Body of pancreas (tissue), 4 donors: ENCODE results near the gene ELK4. TPM values are rescaled to one million over a fixed set of nuclear protein-coding genes. Genes with fewer than 3 reads are reported as not detected.

ENCODE experiments used
- ATAC-seq: fragments of 150-250 bp; one replicate; pipeline ENCODE4 v1.9.1; 2016
- DNase-seq, 4 donors: peaks; one replicate each; pipeline ENCODE4 v3.0.0-alpha.2; 2019
- H3K27ac ChIP-seq, 4 donors: fragments of 200-600 bp; sonication (generic); 1 replicate in 3 of 4; 2 replicates in 1 of 4; pipeline versions ENCODE4 v1.5.1 to v1.6.1; 2016 to 2019; ENCODE audit warnings: mild to moderate bottlenecking in 1 of 4, mixed read lengths in 1 of 4, moderate library complexity in 1 of 4
- H3K27me3 ChIP-seq, 2 donors: fragments of 200-600 bp; sonication (generic); one replicate each; pipeline ENCODE4 v1.6.0; 2016; ENCODE audit warnings: mild to moderate bottlenecking in 1 of 2
- H3K36me3 ChIP-seq, 2 donors: fragments of 200-600 bp; sonication (generic); replicated peaks in 1 of 2; 2 replicates each; pipeline ENCODE4 v1.5.1; 2016; ENCODE audit warnings: low read depth in 2 of 2; ENCODE audit not compliant: insufficient read depth in 1 of 2
- H3K4me1 ChIP-seq: fragments of 200-600 bp; sonication (generic); one replicate; pipeline ENCODE4 v1.6.0; 2016
- H3K4me3 ChIP-seq, 2 donors: fragments of 200-600 bp; sonication (generic); 1 replicate in 1 of 2; 2 replicates in 1 of 2; pipeline ENCODE4 v1.5.1; 2016 to 2019
- H3K9me3 ChIP-seq, 3 donors: fragments of 200-600 bp; sonication (generic); 1 replicate in 2 of 3; 2 replicates in 1 of 3; pipeline ENCODE4 v1.5.1; 2016
- POLR2A ChIP-seq, 3 donors: fragments of 450-650 bp; IDR thresholded peaks; one replicate each; pipeline ENCODE4 v1.6.1; 2016; ENCODE audit warnings: antibody characterized with exemption in 3 of 3, mild to moderate bottlenecking in 2 of 3
- WGBS, 2 donors: methylation state at CpG; one replicate each; pipeline ENCODE4 v1.1.5; 2017; 5-methylcytosine and 5-hydroxymethylcytosine counted together
- intact Hi-C: fragments of 100-400 bp; cut with DNase I; formaldehyde crosslinking; loops from one replicate; pipeline ENCODE4 v1.15.1; 2023
- total RNA-seq, 2 donors: library from RNA; depleted of rRNA; stranded (reverse); fragments of >200 nt; gene quantifications; one replicate each; pipeline ENCODE4 v1.1.0, GENCODE V29; 2016
- TF ChIP-seq, protein P1 (sequence below), 7 experiments: fragments of 450-650 bp in 4 of 7; fragments of 200-600 bp in 3 of 7; sonication (generic) in 3 of 7; IDR thresholded peaks; one replicate each; pipeline ENCODE4 v1.5.1; 2016 to 2019; ENCODE audit warnings: antibody characterized with exemption in 7 of 7

Gene ELK4
- total RNA-seq, 2 donors from 2014 or later, result 16.6 to 17.8 TPM

DNA sequence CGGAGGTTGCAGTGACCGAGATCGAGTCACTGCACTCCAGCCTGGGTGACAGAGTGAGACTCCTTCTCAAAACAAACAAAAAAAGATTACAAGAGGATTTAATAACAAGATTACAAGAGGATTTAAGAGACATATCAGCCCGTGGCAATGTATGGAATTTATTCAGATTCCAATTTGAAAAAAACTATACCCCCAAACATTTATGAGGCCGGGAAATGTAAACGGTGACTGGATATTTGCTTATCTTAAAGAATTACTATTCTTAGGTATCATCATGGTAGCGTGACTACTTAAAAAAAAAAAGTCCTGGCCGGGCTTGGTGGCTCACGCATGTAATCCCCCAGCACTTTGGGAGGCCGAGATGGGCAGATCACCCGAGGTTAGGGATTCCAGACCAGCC, 21.2 kb upstream of the ELK4 start:
- DNase-seq (no peak), ATAC-seq (no peak)
- Histone ChIP-seq H3K36me3 (no peaks in the 10 kb centered on the region), H3K27me3 (no peaks in the 10 kb centered on the region), H3K4me1 (no peaks in the 10 kb centered on the region), H3K9me3 (no peaks in the 10 kb centered on the region), H3K4me3 (no peak overlapping the region), H3K27ac (no peak overlapping the region)
- intact Hi-C loops, result loop anchor here (5.0 kb wide), 1 partner anchor 121 kb away; no protein-coding TSS in a partner anchor
- 71 to 73% methylated on average over 11 of the region's 11 CpGs for WGBS, 2 donors
- TF ChIP-seq POLR2A (IDR thresholded peaks at IDR 0.05), result no peak
- TF ChIP-seq, protein P1, sequence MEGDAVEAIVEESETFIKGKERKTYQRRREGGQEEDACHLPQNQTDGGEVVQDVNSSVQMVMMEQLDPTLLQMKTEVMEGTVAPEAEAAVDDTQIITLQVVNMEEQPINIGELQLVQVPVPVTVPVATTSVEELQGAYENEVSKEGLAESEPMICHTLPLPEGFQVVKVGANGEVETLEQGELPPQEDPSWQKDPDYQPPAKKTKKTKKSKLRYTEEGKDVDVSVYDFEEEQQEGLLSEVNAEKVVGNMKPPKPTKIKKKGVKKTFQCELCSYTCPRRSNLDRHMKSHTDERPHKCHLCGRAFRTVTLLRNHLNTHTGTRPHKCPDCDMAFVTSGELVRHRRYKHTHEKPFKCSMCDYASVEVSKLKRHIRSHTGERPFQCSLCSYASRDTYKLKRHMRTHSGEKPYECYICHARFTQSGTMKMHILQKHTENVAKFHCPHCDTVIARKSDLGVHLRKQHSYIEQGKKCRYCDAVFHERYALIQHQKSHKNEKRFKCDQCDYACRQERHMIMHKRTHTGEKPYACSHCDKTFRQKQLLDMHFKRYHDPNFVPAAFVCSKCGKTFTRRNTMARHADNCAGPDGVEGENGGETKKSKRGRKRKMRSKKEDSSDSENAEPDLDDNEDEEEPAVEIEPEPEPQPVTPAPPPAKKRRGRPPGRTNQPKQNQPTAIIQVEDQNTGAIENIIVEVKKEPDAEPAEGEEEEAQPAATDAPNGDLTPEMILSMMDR (IDR thresholded peaks at IDR 0.05), result no peak

DNA sequence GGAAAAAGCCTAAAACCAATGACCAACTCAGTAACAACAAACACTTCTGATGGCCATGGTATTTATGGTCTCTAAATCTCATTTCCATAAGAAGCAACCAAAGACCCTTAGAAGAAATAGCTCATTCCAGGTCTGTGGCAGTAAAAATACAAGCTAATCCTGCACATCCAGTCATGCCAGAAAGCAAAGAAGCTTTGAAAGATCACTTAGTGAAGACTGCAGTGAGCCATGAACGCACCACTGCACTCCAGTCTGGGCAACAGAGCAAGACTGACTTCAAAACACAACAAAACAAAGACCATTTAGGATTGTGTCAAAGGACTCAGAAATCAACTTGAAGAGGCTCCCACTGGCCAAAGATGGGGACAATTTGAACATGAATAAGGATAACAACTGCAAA, 18.4 kb upstream of the ELK4 start:
- DNase-seq (no peak), ATAC-seq (no peak)
- intact Hi-C loops, result loop anchor here (5.0 kb wide), 1 partner anchor 118 kb away; no protein-coding TSS in a partner anchor
- Histone ChIP-seq H3K27ac (no peak overlapping the region), H3K4me1 (no peaks in the 10 kb centered on the region), H3K9me3 (no peaks in the 10 kb centered on the region), H3K27me3 (no peaks in the 10 kb centered on the region), H3K36me3 (no peaks in the 10 kb centered on the region), H3K4me3 (no peak overlapping the region)
- no peak for TF ChIP-seq POLR2A (IDR thresholded peaks at IDR 0.05)
- TF ChIP-seq, protein P1 (IDR thresholded peaks at IDR 0.05), result no peak
- 88 to 92% methylated on average over 1 of the region's 1 CpG for WGBS, 2 donors

DNA sequence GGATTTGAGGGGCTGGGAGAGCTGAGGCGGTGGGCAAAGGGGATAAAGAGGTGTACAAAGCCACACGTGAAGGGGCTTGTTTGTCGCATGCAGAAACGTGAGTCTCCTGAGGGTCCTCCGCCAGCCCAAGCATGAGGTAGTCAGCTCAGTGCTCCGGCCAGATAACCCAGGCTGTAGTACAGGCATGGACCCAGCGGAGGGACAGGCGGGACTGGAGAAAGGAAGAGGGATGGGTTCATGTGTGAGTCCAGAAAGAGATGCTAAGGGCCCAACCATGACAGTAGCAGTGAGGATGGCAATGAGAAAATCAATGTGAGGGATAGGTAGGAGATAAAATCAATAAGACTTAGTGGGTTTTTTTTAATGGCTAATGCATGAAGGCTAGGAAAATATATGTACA, 13.7 kb upstream of the ELK4 start:
- H3K27ac ChIP-seq, result no peak overlapping the region
- no peaks in the 10 kb centered on the region for H3K4me1 ChIP-seq
- no peaks in the 10 kb centered on the region for H3K36me3 ChIP-seq
- no peak overlapping the region for H3K4me3 ChIP-seq
- no peak for DNase-seq
- no peaks in the 10 kb centered on the region for H3K27me3 ChIP-seq
- TF ChIP-seq POLR2A (IDR thresholded peaks at IDR 0.05), result no peak
- TF ChIP-seq, protein P1 (IDR thresholded peaks at IDR 0.05), result no peak
- no peaks in the 10 kb centered on the region for H3K9me3 ChIP-seq
- ATAC-seq, result no peak
- intact Hi-C loops, result no loop called here
- 82 to 89% methylated on average over 8 of the region's 8 CpGs for WGBS, 2 donors

DNA sequence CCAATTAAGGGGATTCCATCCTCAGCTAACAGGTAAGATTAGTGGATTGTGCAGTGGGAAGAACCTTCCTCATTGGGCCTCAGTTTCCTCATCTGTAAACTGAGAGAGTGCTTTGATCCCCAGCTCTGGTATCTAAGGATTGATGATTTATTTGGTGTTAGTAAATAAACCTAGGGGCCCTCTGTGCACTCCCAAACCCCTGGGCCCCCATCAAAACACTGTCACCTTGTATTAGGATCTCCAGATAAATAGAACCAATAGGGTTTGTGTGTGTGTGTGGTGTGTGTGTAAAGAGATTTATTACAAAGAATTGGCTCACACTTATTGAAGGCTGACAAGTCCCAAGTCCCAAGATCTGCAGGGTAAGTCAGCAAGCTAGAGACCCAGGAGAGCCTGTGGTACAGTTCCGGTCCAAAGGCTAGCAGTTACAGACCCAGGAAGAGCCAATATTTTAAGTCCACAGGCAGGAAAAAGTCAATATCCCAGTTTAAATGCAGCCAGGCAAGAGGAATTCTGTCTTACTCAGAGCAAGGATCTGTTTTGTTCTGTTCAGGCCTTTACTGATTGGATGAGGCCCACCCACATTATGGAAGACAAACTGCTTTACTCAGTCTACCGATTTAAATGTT, 11.0 kb upstream of the ELK4 start:
- Histone ChIP-seq H3K9me3 (no peaks in the 10 kb centered on the region), H3K27ac (no peak overlapping the region), H3K36me3 (no peaks in the 10 kb centered on the region), H3K27me3 (no peaks in the 10 kb centered on the region), H3K4me1 (peaks cover 4% of the 10 kb centered on the region), H3K4me3 (no peak overlapping the region)
- TF ChIP-seq POLR2A (IDR thresholded peaks at IDR 0.05), result no peak
- TF ChIP-seq, protein P1 (IDR thresholded peaks at IDR 0.05), result no peak
- 84 to 100% methylated on average over 2 of the region's 2 CpGs for WGBS, 2 donors
- DNase-seq (no peak), ATAC-seq (no peak)
- intact Hi-C loops, result no loop called here

DNA sequence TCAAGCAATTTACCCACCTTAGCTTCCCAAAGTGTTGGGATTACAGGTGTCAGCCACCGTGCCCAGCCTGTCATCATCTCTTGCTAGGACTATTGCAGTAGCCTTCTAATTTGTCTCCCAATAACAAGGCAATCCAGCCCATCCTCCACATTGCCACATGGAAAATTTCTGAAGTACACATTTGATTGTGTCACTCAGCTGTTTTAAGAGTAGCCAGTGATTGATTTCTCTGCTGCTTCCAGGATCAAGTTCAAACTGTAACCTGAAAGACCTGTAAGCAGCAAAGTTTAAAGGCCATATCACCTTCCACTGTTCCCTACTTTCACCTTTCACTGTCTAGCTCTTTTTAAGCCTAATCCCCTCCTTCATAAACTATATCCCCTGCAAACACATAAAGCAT, 7.8 kb upstream of the ELK4 start:
- DNase-seq (no peak), ATAC-seq (no peak)
- H3K36me3 ChIP-seq, result no peaks in the 10 kb centered on the region
- no peak overlapping the region for H3K4me3 ChIP-seq
- WGBS, 2 donors, result 64 to 73% methylated on average over 1 of the region's 1 CpG
- peaks cover 4% of the 10 kb centered on the region for H3K4me1 ChIP-seq
- H3K27me3 ChIP-seq, result no peaks in the 10 kb centered on the region
- intact Hi-C loops, result no loop called here
- TF ChIP-seq POLR2A (IDR thresholded peaks at IDR 0.05), result no peak
- TF ChIP-seq, protein P1 (IDR thresholded peaks at IDR 0.05), result no peak
- H3K27ac ChIP-seq, result no peak overlapping the region
- no peaks in the 10 kb centered on the region for H3K9me3 ChIP-seq
